Ovary (tissue), 9 donors: ENCODE data around the gene REV3L. TPM values are rescaled to one million over a fixed set of nuclear protein-coding genes. Genes with fewer than 3 reads are reported as not detected.

Source experiments
- DNase-seq, 5 donors: peaks; one replicate each; pipeline ENCODE4 v3.0.0-alpha.2; 2019 to 2020
- H3K27ac ChIP-seq, 2 donors: fragments of 200-600 bp; one replicate each; pipeline versions ENCODE4 v1.5.1 to v1.8.0; 2019 to 2022
- H3K27me3 ChIP-seq: fragments of 200-600 bp; one replicate; pipeline ENCODE4 v1.8.0; 2022
- H3K36me3 ChIP-seq: fragments of 200-600 bp; sonication (generic); one replicate; pipeline ENCODE4 v1.5.1; 2019
- H3K4me1 ChIP-seq: one replicate; pipeline ENCODE4 v1.8.1; 2013; ENCODE audit warnings: mild to moderate bottlenecking, moderate library complexity; ENCODE audit not compliant: insufficient read depth
- H3K4me3 ChIP-seq: fragments of 200-600 bp; sonication (generic); one replicate; pipeline ENCODE4 v1.5.1; 2017
- H3K9me3 ChIP-seq, 2 donors: fragments of 200-600 bp in 1 of 2; sonication (generic) in 1 of 2; one replicate each; pipeline versions ENCODE4 v1.5.1 to v1.8.1; 2013 to 2019; ENCODE audit warnings: mild to moderate bottlenecking in 1 of 2, moderate library complexity in 1 of 2
- EP300 ChIP-seq: sonication (generic); formaldehyde crosslinking; IDR thresholded peaks from one replicate; pipeline ENCODE4 v1.6.1; 2017; ENCODE audit warnings: antibody characterized with exemption
- POLR2A ChIP-seq: fragments of 450-650 bp; IDR thresholded peaks from one replicate; pipeline ENCODE4 v1.6.1; 2017; ENCODE audit warnings: antibody characterized with exemption, mild to moderate bottlenecking, moderate library complexity
- WGBS, 3 donors: extraction: QIAGEN DNeasy Blood & Tissue Kit in 1 of 3; methylation state at CpG; one replicate each; pipeline versions ENCODE4 v1.1.5 to v1.1.7; 2013 to 2017; 5-methylcytosine and 5-hydroxymethylcytosine counted together
- intact Hi-C, 4 donors: fragments of 100-400 bp; cut with DNase I; formaldehyde crosslinking; loops; one replicate each; pipeline versions ENCODE4 v1.11.0 to v1.15.1; 2022 to 2023
- polyA plus RNA-seq, 2 donors: library from polyadenylated mRNA; stranded (reverse); fragments of 200-250 nt in 1 of 2; fragments of 350-450 nt in 1 of 2; fragmentation: Illumina TruSeq in 1 of 2; extraction: RNeasy Lipid Tissue Mini Kit (QIAGEN cat#74804) in 1 of 2; gene quantifications; one replicate each; pipeline ENCODE4 v1.2.3, GENCODE V29; 2013 to 2014
- total RNA-seq, 7 donors: library from RNA; depleted of rRNA in 2 of 7; stranded (reverse); fragments of >200 nt in 2 of 7; fragmentation: NEBNext Ultra II Directional in 3 of 7; extraction: Animal tissue kit (Norgen Biotek cat#: 25700) in 3 of 7; gene quantifications; one replicate each; pipeline versions ENCODE4 v1.1.0 to v1.2.4, GENCODE V29; 2016 to 2023
- TF ChIP-seq, protein P1 (sequence below), 3 donors: fragments of 450-650 bp in 2 of 3; fragments of 200-600 bp in 1 of 3; IDR thresholded peaks; one replicate each; pipeline versions ENCODE4 v1.5.1 to v1.8.0; 2016 to 2022; ENCODE audit warnings: antibody characterized with exemption in 3 of 3, mild to moderate bottlenecking in 1 of 3
- donor health status: DM: no; HTN: no; CAD: no; lungs with moderate emphysema.
- donor health status: DM: no; HTN: no; CAD: no.
- donor health status: Bipolar disorder and iron deficiency.
- donor health status: DM: yes; HTN: yes; CAD: no.
- donor health status: DM: no; HTN: no; CAD: no.
- donor health status: DM: yes; HTN: yes; CAD: no.

Gene REV3L
- total and polyA plus RNA-seq, 9 donors: 8.5 to 55.2 (median 31.0) TPM

DNA sequence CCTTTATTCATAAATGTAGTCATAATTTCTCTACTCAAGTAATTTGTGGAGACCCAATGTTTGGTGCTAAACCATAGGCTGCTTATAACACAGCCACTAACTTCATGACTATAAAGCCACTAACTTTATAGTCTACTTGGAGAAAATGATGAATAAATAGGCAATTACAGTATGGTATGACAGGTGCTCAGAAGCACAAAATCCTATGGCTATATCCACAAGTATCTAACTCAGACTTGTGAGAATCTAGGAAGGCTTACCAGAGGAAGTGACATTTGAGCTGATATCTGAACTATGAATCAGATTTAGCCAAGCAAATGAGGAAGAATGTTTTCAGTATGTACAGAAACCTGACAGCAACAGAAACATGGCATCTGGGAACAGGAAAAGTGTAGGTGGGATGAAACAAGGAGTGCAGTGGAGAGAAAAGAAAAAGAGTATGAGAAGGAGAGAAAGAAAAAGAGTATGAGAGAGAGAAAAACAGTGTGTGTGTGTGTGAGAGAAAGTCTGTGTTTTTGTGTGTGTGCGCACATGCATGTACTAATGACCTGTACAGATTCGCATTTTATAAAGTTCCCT lies 59.9 kb downstream of the REV3L start:
- Histone ChIP-seq H3K9me3 (no peaks in the 10 kb centered on the region), H3K4me1 (peaks cover 9% of the 10 kb centered on the region), H3K4me3 (no peak overlapping the region), H3K27me3 (no peaks in the 10 kb centered on the region), H3K27ac (no peak overlapping the region), H3K36me3 (no peaks in the 10 kb centered on the region)
- WGBS, 3 donors: 68 to 93% (median 70%) methylated on average over 2 of the region's 2 CpGs
- TF ChIP-seq EP300: no peak
- TF ChIP-seq, protein P1, sequence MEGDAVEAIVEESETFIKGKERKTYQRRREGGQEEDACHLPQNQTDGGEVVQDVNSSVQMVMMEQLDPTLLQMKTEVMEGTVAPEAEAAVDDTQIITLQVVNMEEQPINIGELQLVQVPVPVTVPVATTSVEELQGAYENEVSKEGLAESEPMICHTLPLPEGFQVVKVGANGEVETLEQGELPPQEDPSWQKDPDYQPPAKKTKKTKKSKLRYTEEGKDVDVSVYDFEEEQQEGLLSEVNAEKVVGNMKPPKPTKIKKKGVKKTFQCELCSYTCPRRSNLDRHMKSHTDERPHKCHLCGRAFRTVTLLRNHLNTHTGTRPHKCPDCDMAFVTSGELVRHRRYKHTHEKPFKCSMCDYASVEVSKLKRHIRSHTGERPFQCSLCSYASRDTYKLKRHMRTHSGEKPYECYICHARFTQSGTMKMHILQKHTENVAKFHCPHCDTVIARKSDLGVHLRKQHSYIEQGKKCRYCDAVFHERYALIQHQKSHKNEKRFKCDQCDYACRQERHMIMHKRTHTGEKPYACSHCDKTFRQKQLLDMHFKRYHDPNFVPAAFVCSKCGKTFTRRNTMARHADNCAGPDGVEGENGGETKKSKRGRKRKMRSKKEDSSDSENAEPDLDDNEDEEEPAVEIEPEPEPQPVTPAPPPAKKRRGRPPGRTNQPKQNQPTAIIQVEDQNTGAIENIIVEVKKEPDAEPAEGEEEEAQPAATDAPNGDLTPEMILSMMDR (IDR thresholded peaks at IDR 0.05): no peak
- no peak for TF ChIP-seq POLR2A
- intact Hi-C loops: no loop called here
- DNase-seq: no peak

GRCh38 chr6:111418971-111419693 lies 63.9 kb downstream of the REV3L start:
- WGBS, 3 donors: 44 to 60% (median 59%) methylated on average over 5 of the region's 5 CpGs
- DNase-seq: no peak
- Histone ChIP-seq H3K4me3 (no peak overlapping the region), H3K9me3 (no peaks in the 10 kb centered on the region), H3K27ac (no peak overlapping the region), H3K4me1 (peaks cover 11% of the 10 kb centered on the region), H3K27me3 (no peaks in the 10 kb centered on the region), H3K36me3 (no peaks in the 10 kb centered on the region)
- TF ChIP-seq, protein P1 (IDR thresholded peaks at IDR 0.05): no peak
- no peak for TF ChIP-seq EP300
- TF ChIP-seq POLR2A: no peak
- intact Hi-C loops: no loop called here

GRCh38 chr6:111417946-111418345 lies 65.1 kb downstream of the REV3L start:
- no peak for TF ChIP-seq POLR2A
- no peak for TF ChIP-seq EP300
- TF ChIP-seq, protein P1 (IDR thresholded peaks at IDR 0.05): no peak
- peaks cover 4% of the 10 kb centered on the region for H3K4me1 ChIP-seq
- intact Hi-C loops: no loop called here

DNA sequence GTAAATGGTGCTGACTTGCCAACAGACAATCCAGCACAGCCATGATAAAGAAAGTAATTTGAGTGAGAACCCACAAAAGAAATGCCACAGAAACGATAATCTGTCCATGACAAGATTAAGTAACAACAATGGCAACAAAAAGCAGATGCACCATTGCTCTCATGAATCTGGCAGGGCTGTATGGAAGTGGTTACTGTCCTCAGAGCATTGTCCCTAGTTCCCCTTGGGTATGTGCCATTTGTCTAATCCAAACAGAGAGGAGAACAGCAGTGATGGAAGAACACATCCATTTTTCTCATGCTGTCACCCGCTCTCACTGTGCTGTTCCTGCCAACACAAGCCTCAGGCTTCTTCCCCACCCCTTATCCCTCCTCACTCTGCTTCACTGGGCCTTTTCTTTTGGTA lies 65.8 kb downstream of the REV3L start:
- intact Hi-C loops: no loop called here
- no peaks in the 10 kb centered on the region for H3K36me3 ChIP-seq
- peaks cover 4% of the 10 kb centered on the region for H3K4me1 ChIP-seq
- H3K9me3 ChIP-seq: no peaks in the 10 kb centered on the region
- TF ChIP-seq EP300 (no peak), POLR2A (no peak)
- TF ChIP-seq, protein P1 (IDR thresholded peaks at IDR 0.05): no peak
- no peak for DNase-seq
- no peak overlapping the region for H3K4me3 ChIP-seq
- WGBS, 3 donors: 32 to 46% (median 40%) methylated on average over 2 of the region's 2 CpGs
- no peaks in the 10 kb centered on the region for H3K27me3 ChIP-seq
- H3K27ac ChIP-seq: no peak overlapping the region

More at GRCh38 chr6:111417946-111418345, 65.1 kb downstream of the REV3L start:
- no peaks in the 10 kb centered on the region for H3K36me3 ChIP-seq
- no peak overlapping the region for H3K27ac ChIP-seq
- H3K27me3 ChIP-seq: no peaks in the 10 kb centered on the region
- no peak overlapping the region for H3K4me3 ChIP-seq
- H3K9me3 ChIP-seq: no peaks in the 10 kb centered on the region
- no peak for DNase-seq
